H9 (cell line): ENCODE results near the gene PRDM5. TPM values are rescaled to one million over a fixed set of nuclear protein-coding genes. Genes with fewer than 3 reads are reported as not detected.

ENCODE experiments used
- DNase-seq: peaks from one replicate; pipeline ENCODE4 v3.0.0-alpha.2; 2017
- H2AFZ ChIP-seq: one replicate; pipeline ENCODE4 v1.6.1; 2013; ENCODE audit warnings: mild to moderate bottlenecking, low read length, control low read depth, moderate library complexity
- H2AK5ac ChIP-seq: 2 replicates; pipeline ENCODE4 v1.6.1; 2013; ENCODE audit warnings: low read length, control low read depth, mixed read lengths; ENCODE audit not compliant: insufficient read length
- H2BK120ac ChIP-seq: one replicate; pipeline ENCODE4 v1.6.1; 2013; ENCODE audit warnings: low read depth, mild to moderate bottlenecking, low read length, control low read depth, inconsistent platforms; ENCODE audit not compliant: poor library complexity, severe bottlenecking
- H2BK12ac ChIP-seq: 2 replicates; pipeline ENCODE4 v1.6.1; 2013; ENCODE audit warnings: low read length, control low read depth, mixed read lengths, low read depth; ENCODE audit not compliant: insufficient read length
- H2BK15ac ChIP-seq: 2 replicates; pipeline ENCODE4 v1.6.1; 2013; ENCODE audit warnings: low read depth, low read length, control low read depth
- H2BK20ac ChIP-seq: one replicate; pipeline ENCODE4 v1.6.1; 2013; ENCODE audit warnings: low read depth, mild to moderate bottlenecking, low read length, control low read depth, inconsistent platforms; ENCODE audit not compliant: poor library complexity, severe bottlenecking
- H2BK5ac ChIP-seq: 2 replicates; pipeline ENCODE4 v1.6.1; 2013; ENCODE audit warnings: low read length, control low read depth, mixed read lengths; ENCODE audit not compliant: insufficient read length
- H3K14ac ChIP-seq: 2 replicates; pipeline ENCODE4 v1.6.1; 2013; ENCODE audit warnings: low read length, control low read depth; ENCODE audit not compliant: insufficient read depth
- H3K18ac ChIP-seq: 2 replicates; pipeline ENCODE4 v1.6.1; 2013; ENCODE audit warnings: low read depth, mild to moderate bottlenecking, mixed read lengths, low read length, control low read depth; ENCODE audit not compliant: insufficient read length
- H3K23ac ChIP-seq: 2 replicates; pipeline ENCODE4 v1.6.1; 2013; ENCODE audit warnings: low read length, control low read depth, mixed read lengths, low read depth; ENCODE audit not compliant: insufficient read length
- H3K23me2 ChIP-seq: 2 replicates; pipeline ENCODE4 v1.6.1; 2013; ENCODE audit warnings: low read depth, mild to moderate bottlenecking, mixed read lengths, low read length, control low read depth; ENCODE audit not compliant: insufficient read length, poor library complexity, severe bottlenecking
- H3K27ac ChIP-seq: 2 replicates; pipeline ENCODE4 v1.5.1; 2013; ENCODE audit warnings: low read length, control low read depth, mixed read lengths, low read depth; ENCODE audit not compliant: insufficient read length
- H3K27me3 ChIP-seq: 2 replicates; pipeline ENCODE4 v1.6.1; 2013; ENCODE audit warnings: low read length, control low read depth, inconsistent platforms; ENCODE audit not compliant: insufficient read depth
- H3K4ac ChIP-seq: 2 replicates; pipeline ENCODE4 v1.6.1; 2013; ENCODE audit warnings: low read depth, mild to moderate bottlenecking, control low read depth, inconsistent platforms, low read length, moderate library complexity
- H3K4me1 ChIP-seq: 2 replicates; pipeline ENCODE4 v1.6.1; 2013; ENCODE audit warnings: low read length, control low read depth, inconsistent platforms; ENCODE audit not compliant: insufficient read depth
- H3K4me2 ChIP-seq: 2 replicates; pipeline ENCODE4 v1.6.1; 2013; ENCODE audit warnings: low read length, control low read depth, mixed read lengths; ENCODE audit not compliant: insufficient read length, insufficient read depth
- H3K56ac ChIP-seq: 2 replicates; pipeline ENCODE4 v1.6.1; 2013; ENCODE audit warnings: low read depth, mild to moderate bottlenecking, mixed read lengths, low read length, control low read depth; ENCODE audit not compliant: insufficient read length
- H3K79me1 ChIP-seq: 2 replicates; pipeline ENCODE4 v1.6.1; 2013; ENCODE audit warnings: low read depth, mild to moderate bottlenecking, moderate library complexity, low read length, control low read depth, inconsistent platforms; ENCODE audit not compliant: insufficient read depth, poor library complexity, severe bottlenecking
- H3K79me2 ChIP-seq: 2 replicates; pipeline ENCODE4 v1.6.1; 2013; ENCODE audit warnings: low read length, control low read depth, inconsistent platforms; ENCODE audit not compliant: insufficient read depth
- H3K9ac ChIP-seq: 2 replicates; pipeline ENCODE4 v1.6.1; 2013; ENCODE audit warnings: low read length, control low read depth, mixed read lengths; ENCODE audit not compliant: insufficient read length; ENCODE audit errors: extremely low read depth
- H3K9me3 ChIP-seq: one replicate; pipeline ENCODE4 v1.6.1; 2013; ENCODE audit warnings: low read depth, low read length, inconsistent platforms; ENCODE audit not compliant: control insufficient read depth
- H3T11ph ChIP-seq: one replicate; pipeline ENCODE4 v1.6.1; 2013; ENCODE audit warnings: mild to moderate bottlenecking, low read length, control low read depth, inconsistent platforms
- H4K20me1 ChIP-seq: one replicate; pipeline ENCODE4 v1.6.1; 2013; ENCODE audit not compliant: control insufficient read depth, insufficient read length, insufficient read depth
- H4K5ac ChIP-seq: 2 replicates; pipeline ENCODE4 v1.6.1; 2013; ENCODE audit warnings: low read depth, mild to moderate bottlenecking, mixed read lengths, low read length, control low read depth; ENCODE audit not compliant: insufficient read length
- H4K8ac ChIP-seq: replicated peaks from 2 replicates; pipeline ENCODE4 v1.6.1; 2013; ENCODE audit warnings: low read length, control low read depth, mixed read lengths, low read depth; ENCODE audit not compliant: insufficient read length
- H4K91ac ChIP-seq: 2 replicates; pipeline ENCODE4 v1.6.1; 2013; ENCODE audit warnings: low read depth, mild to moderate bottlenecking, moderate library complexity, mixed read lengths, low read length, control low read depth; ENCODE audit not compliant: insufficient read length
- H3K27ac Mint-ChIP-seq, 3 experiments: 2 replicates in 2 of 3; 3 replicates in 1 of 3; pipeline ENCODE4 v1.8.0; 2020 to 2021; ENCODE audit warnings: mixed read lengths in 3 of 3, mild to moderate bottlenecking in 1 of 3, moderate library complexity in 1 of 3
- H3K27me3 Mint-ChIP-seq: 2 replicates; pipeline ENCODE4 v1.8.0; 2021; ENCODE audit warnings: low read depth, mild to moderate bottlenecking, moderate library complexity, mixed read lengths
- H3K36me3 Mint-ChIP-seq, 3 experiments: 2 replicates in 2 of 3; 3 replicates in 1 of 3; pipeline ENCODE4 v1.8.0; 2020 to 2021; ENCODE audit warnings: low read depth in 3 of 3, mixed read lengths in 3 of 3; ENCODE audit not compliant: insufficient read depth in 1 of 3
- H3K4me1 Mint-ChIP-seq, 2 experiments: 2 replicates each; pipeline ENCODE4 v1.8.0; 2020; ENCODE audit warnings: mixed read lengths in 2 of 2
- H3K4me3 Mint-ChIP-seq, 2 experiments: 2 replicates in 1 of 2; 3 replicates in 1 of 2; pipeline ENCODE4 v1.8.0; 2020 to 2021; ENCODE audit warnings: mild to moderate bottlenecking in 2 of 2, mixed read lengths in 2 of 2, moderate library complexity in 1 of 2
- H3K9me3 Mint-ChIP-seq, 2 experiments: 2 replicates in 1 of 2; 3 replicates in 1 of 2; pipeline ENCODE4 v1.8.0; 2020; ENCODE audit warnings: mild to moderate bottlenecking in 2 of 2, mixed read lengths in 2 of 2, moderate library complexity in 1 of 2
- WGBS: extraction: QIAGEN DNeasy Blood & Tissue Kit; methylation state at CpG from one replicate; pipeline ENCODE4 v1.1.7; 2013; ENCODE audit warnings: missing lambda C conversion rate, low lambda C conversion rate, mixed read lengths; ENCODE audit not compliant: insufficient read length; ENCODE audit errors: extremely low coverage; 5-methylcytosine and 5-hydroxymethylcytosine counted together
- total RNA-seq: library from RNA; stranded (reverse); gene quantifications from 2 replicates; pipeline ENCODE4 v1.2.1, GENCODE V29; 2021
- TF ChIP-seq, protein P1 (sequence below): fragments of 200-600 bp; sonication (generic); conservative IDR thresholded peaks from 3 replicates; pipeline ENCODE4 v1.8.0; 2021; ENCODE audit warnings: antibody characterized with exemption, mild to moderate bottlenecking

Gene PRDM5
- total RNA-seq, 1 experiment from 2014 or later: 21.7 TPM

DNA sequence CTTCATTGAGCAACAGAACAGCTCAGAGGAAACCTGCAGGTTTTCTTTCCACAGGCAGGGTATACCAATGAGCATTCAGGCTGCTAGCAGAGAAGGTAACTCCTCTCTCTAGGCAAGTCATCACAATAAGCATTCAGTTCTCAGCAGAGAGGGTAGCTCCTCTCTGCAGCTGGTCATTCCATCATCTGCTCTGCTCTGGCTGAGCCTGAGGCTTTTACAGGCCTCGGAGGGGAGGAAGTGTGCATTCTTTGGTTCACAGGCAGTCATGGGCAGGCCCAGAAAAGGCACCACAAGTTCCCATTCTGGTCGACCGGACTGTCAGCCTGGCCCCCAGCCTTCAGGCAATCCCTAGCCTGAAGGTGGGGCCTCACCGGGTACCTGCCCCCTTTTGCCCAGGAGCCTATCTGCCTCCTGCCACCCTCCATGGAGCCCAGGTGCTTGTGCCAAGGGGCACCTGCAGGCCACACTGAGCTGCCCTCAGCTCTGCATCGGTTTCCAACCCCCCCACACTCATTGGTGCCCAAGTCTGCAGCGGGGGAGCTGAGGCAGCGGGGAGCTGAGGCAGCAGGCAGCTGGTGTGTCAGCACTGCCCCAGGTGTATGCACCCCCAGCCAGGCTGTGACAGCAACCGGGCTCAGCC lies 83.1 kb downstream of the PRDM5 start:
- Histone ChIP-seq H3K14ac (no peak overlapping the region), H3T11ph (no peak overlapping the region), H3K79me2 (no peaks in the 10 kb centered on the region), H2BK15ac (no peak overlapping the region), H3K27me3 (no peaks in the 10 kb centered on the region), H3K9ac (no peak overlapping the region), H3K79me1 (no peaks in the 10 kb centered on the region), H3K4me2 (no peak overlapping the region), H2AFZ (no peak overlapping the region), H2BK5ac (no peak overlapping the region), H2BK12ac (no peak overlapping the region), H3K23ac (no peak overlapping the region), H3K23me2 (no peaks in the 10 kb centered on the region), H2BK120ac (no peak overlapping the region), H3K18ac (no peak overlapping the region), H4K20me1 (peaks cover 2% of the 10 kb centered on the region), H3K27ac (no peak overlapping the region), H3K56ac (no peak overlapping the region), H4K8ac (no peak overlapping the region), H4K5ac (no peak overlapping the region), H3K9me3 (no peaks in the 10 kb centered on the region), H3K4me1 (no peaks in the 10 kb centered on the region), H2BK20ac (no peak overlapping the region), H3K4ac (no peak overlapping the region), H2AK5ac (no peak overlapping the region), H4K91ac (no peak overlapping the region)
- H3K4me1 Mint-ChIP-seq: peaks cover 0 to 2% of the 10 kb centered on the region in 2 experiments; a peak in 3 of 4 replicates
- peaks cover 6 to 7% of the 10 kb centered on the region in 2 experiments; a peak in 3 of 5 replicates for H3K9me3 Mint-ChIP-seq
- WGBS: no CpG with 5 or more reads among the region's 8 CpGs
- no peak for DNase-seq
- H3K27me3 Mint-ChIP-seq: no peaks in the 10 kb centered on the region
- H3K4me3 Mint-ChIP-seq: no peak overlapping the region
- peak overlapping the region in 1 of 3 experiments; percentile 68; a peak in 2 of 7 replicates for H3K27ac Mint-ChIP-seq
- TF ChIP-seq, protein P1, sequence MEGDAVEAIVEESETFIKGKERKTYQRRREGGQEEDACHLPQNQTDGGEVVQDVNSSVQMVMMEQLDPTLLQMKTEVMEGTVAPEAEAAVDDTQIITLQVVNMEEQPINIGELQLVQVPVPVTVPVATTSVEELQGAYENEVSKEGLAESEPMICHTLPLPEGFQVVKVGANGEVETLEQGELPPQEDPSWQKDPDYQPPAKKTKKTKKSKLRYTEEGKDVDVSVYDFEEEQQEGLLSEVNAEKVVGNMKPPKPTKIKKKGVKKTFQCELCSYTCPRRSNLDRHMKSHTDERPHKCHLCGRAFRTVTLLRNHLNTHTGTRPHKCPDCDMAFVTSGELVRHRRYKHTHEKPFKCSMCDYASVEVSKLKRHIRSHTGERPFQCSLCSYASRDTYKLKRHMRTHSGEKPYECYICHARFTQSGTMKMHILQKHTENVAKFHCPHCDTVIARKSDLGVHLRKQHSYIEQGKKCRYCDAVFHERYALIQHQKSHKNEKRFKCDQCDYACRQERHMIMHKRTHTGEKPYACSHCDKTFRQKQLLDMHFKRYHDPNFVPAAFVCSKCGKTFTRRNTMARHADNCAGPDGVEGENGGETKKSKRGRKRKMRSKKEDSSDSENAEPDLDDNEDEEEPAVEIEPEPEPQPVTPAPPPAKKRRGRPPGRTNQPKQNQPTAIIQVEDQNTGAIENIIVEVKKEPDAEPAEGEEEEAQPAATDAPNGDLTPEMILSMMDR: no peak
- peaks cover 6 to 9% (median 7%) of the 10 kb centered on the region in 3 experiments for H3K36me3 Mint-ChIP-seq
